ENCODE results near the gene KBTBD2.

GRCh38 chr7:32887395-32887794 is 4.2 kb downstream of the KBTBD2 start:
- TF ChIP-seq CTCF (IDR thresholded peaks at IDR 0.05), result no peak
- no peak for TF ChIP-seq ZFX (IDR thresholded peaks at IDR 0.05; ENCODE audit: borderline replicate concordance)
